HEK293 (cell line): ENCODE measurements around the gene PDE2A.

Experiments used
- CTCF ChIA-PET: fragments of 350-600 bp; formaldehyde crosslinking; extraction: SDS; loops from one replicate; lab custom pipeline; 2021; ENCODE audit warnings: antibody characterized with exemption; lab: Yijun Ruan, JAX
- POLR2A ChIA-PET: fragments of 300-600 bp; formaldehyde crosslinking; extraction: SDS; loops from one replicate; lab custom pipeline; 2020; ENCODE audit warnings: antibody characterized with exemption, inconsistent platforms; lab: Yijun Ruan, JAX
- H3K27ac ChIP-seq: fragments of 200-500 bp; sonication (Bioruptor generic); 2 replicates; pipeline ENCODE4 v1.5.1; 2014; ENCODE audit warnings: low read depth, low read length, control low read depth, inconsistent platforms; ENCODE audit errors: extremely low read depth
- H3K36me3 ChIP-seq, 2 experiments: fragments of 200-500 bp in 1 of 2; sonication (Bioruptor generic) in 1 of 2; 1 replicate in 1 of 2; 2 replicates in 1 of 2; pipeline ENCODE4 v1.5.1; 2014 to 2017; ENCODE audit warnings: inconsistent platforms in 2 of 2, low read length in 2 of 2; ENCODE audit not compliant: control insufficient read depth in 2 of 2, insufficient read depth in 1 of 2
- H3K4me1 ChIP-seq: fragments of 200-500 bp; sonication (Bioruptor generic); 2 replicates; pipeline ENCODE4 v1.5.1; 2014; ENCODE audit warnings: mild to moderate bottlenecking, low read length, inconsistent platforms; ENCODE audit not compliant: control insufficient read depth, insufficient read depth
- H3K4me3 ChIP-seq: 2 replicates; pipeline ENCODE4 v1.5.1; 2011; ENCODE audit warnings: low read depth, mild to moderate bottlenecking, control low read depth, low read length, moderate library complexity
- H3K9me3 ChIP-seq: fragments of 200-500 bp; sonication (Bioruptor generic); 2 replicates; pipeline ENCODE4 v1.5.1; 2014; ENCODE audit warnings: low read depth, low read length, inconsistent platforms; ENCODE audit not compliant: control insufficient read depth, insufficient read depth
- GLIS1 ChIP-seq: fragments of 450-650 bp; formaldehyde crosslinking; IDR thresholded peaks from 2 replicates; pipeline ENCODE4 v1.5.1; 2016; ENCODE audit warnings: missing biosample characterization, missing genetic modification characterization
- KLF8 ChIP-seq: fragments of 450-650 bp; formaldehyde crosslinking; IDR thresholded peaks from 2 replicates; pipeline ENCODE4 v1.5.1; 2016; ENCODE audit warnings: missing biosample characterization, missing genetic modification characterization
- SP3 ChIP-seq: fragments of 450-650 bp; formaldehyde crosslinking; IDR thresholded peaks from 2 replicates; pipeline ENCODE4 v1.5.1; 2016; ENCODE audit warnings: missing biosample characterization, missing genetic modification characterization
- ZBTB11 ChIP-seq: fragments of 450-650 bp; formaldehyde crosslinking; conservative IDR thresholded peaks from 2 replicates; pipeline ENCODE4 v1.5.1; 2016; ENCODE audit warnings: low read depth, missing biosample characterization, missing genetic modification characterization
- ZNF10 ChIP-seq: fragments of 450-650 bp; formaldehyde crosslinking; IDR thresholded peaks from 2 replicates; pipeline ENCODE4 v1.5.1; 2017; ENCODE audit warnings: missing biosample characterization, missing genetic modification characterization
- ZNF175 ChIP-seq: fragments of 450-650 bp; formaldehyde crosslinking; IDR thresholded peaks from 2 replicates; pipeline ENCODE4 v1.5.1; 2016; ENCODE audit warnings: missing biosample characterization, missing genetic modification characterization
- ZNF221 ChIP-seq: fragments of 450-650 bp; formaldehyde crosslinking; IDR thresholded peaks from 2 replicates; pipeline ENCODE4 v1.5.1; 2017; ENCODE audit warnings: missing biosample characterization, missing genetic modification characterization, borderline replicate concordance
- ZNF549 ChIP-seq: fragments of 450-650 bp; IDR thresholded peaks from 2 replicates; pipeline ENCODE4 v1.5.1; 2018; ENCODE audit warnings: missing biosample characterization, missing genetic modification characterization, mild to moderate bottlenecking, inconsistent platforms, moderate library complexity
- ZNF571 ChIP-seq: fragments of 450-650 bp; formaldehyde crosslinking; IDR thresholded peaks from 2 replicates; pipeline ENCODE4 v1.5.0; 2017; ENCODE audit warnings: missing biosample characterization, missing genetic modification characterization
- ZNF623 ChIP-seq: fragments of 450-650 bp; formaldehyde crosslinking; IDR thresholded peaks from 2 replicates; pipeline ENCODE4 v1.5.1; 2016; ENCODE audit warnings: missing biosample characterization, missing genetic modification characterization
- TF ChIP-seq, protein P1 (sequence below): fragments of 450-650 bp; formaldehyde crosslinking; IDR thresholded peaks from 2 replicates; pipeline ENCODE4 v1.5.1; 2016; ENCODE audit warnings: missing biosample characterization, missing genetic modification characterization
- TF ChIP-seq, protein P2 (sequence below): fragments of 450-650 bp; formaldehyde crosslinking; IDR thresholded peaks from 2 replicates; pipeline ENCODE4 v1.5.1; 2016; ENCODE audit warnings: missing biosample characterization, missing genetic modification characterization
- TF ChIP-seq, protein P3 (sequence below): fragments of 450-650 bp; IDR thresholded peaks from 2 replicates; pipeline ENCODE4 v1.5.1; 2018; ENCODE audit warnings: missing biosample characterization, missing genetic modification characterization
- TF ChIP-seq, protein P4 (sequence below): fragments of 450-650 bp; formaldehyde crosslinking; IDR thresholded peaks from 2 replicates; pipeline ENCODE4 v1.5.1; 2016; ENCODE audit warnings: missing biosample characterization, missing genetic modification characterization
- TF ChIP-seq, protein P5 (sequence below): fragments of 450-650 bp; formaldehyde crosslinking; IDR thresholded peaks from 2 replicates; pipeline ENCODE4 v1.5.0; 2017; ENCODE audit warnings: missing biosample characterization, missing genetic modification characterization, borderline replicate concordance

Gene PDE2A

GRCh38 chr11:72716788-72717435 is 42.7 kb upstream of the PDE2A start:
- TF ChIP-seq, protein P1, sequence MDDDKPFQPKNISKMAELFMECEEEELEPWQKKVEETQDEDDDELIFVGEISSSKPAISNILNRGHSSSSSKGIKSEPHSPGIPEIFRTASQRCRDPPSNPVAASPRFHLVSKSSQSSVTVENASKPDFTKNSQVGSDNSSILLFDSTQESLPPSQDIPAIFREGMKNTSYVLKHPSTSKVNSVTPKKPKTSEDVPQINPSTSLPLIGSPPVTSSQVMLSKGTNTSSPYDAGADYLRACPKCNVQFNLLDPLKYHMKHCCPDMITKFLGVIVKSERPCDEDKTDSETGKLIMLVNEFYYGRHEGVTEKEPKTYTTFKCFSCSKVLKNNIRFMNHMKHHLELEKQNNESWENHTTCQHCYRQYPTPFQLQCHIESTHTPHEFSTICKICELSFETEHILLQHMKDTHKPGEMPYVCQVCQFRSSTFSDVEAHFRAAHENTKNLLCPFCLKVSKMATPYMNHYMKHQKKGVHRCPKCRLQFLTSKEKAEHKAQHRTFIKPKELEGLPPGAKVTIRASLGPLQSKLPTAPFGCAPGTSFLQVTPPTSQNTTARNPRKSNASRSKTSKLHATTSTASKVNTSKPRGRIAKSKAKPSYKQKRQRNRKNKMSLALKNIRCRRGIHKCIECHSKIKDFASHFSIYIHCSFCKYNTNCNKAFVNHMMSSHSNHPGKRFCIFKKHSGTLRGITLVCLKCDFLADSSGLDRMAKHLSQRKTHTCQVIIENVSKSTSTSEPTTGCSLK (tag by site-specific recombination) = no peak
- TF ChIP-seq KLF8 (tag by site-specific recombination) (no peak), ZNF623 (tag by site-specific recombination) (no peak), ZNF175 (no peak), GLIS1 (tag by site-specific recombination) (no peak), ZNF221 (tag by site-specific recombination) (no peak), ZNF549 (tag by site-specific recombination) (no peak), ZNF571 (tag by site-specific recombination) (no peak), ZBTB11 (no peak), ZNF10 (tag by site-specific recombination) (no peak), SP3 (tag by site-specific recombination) (no peak)
- TF ChIP-seq, protein P2, sequence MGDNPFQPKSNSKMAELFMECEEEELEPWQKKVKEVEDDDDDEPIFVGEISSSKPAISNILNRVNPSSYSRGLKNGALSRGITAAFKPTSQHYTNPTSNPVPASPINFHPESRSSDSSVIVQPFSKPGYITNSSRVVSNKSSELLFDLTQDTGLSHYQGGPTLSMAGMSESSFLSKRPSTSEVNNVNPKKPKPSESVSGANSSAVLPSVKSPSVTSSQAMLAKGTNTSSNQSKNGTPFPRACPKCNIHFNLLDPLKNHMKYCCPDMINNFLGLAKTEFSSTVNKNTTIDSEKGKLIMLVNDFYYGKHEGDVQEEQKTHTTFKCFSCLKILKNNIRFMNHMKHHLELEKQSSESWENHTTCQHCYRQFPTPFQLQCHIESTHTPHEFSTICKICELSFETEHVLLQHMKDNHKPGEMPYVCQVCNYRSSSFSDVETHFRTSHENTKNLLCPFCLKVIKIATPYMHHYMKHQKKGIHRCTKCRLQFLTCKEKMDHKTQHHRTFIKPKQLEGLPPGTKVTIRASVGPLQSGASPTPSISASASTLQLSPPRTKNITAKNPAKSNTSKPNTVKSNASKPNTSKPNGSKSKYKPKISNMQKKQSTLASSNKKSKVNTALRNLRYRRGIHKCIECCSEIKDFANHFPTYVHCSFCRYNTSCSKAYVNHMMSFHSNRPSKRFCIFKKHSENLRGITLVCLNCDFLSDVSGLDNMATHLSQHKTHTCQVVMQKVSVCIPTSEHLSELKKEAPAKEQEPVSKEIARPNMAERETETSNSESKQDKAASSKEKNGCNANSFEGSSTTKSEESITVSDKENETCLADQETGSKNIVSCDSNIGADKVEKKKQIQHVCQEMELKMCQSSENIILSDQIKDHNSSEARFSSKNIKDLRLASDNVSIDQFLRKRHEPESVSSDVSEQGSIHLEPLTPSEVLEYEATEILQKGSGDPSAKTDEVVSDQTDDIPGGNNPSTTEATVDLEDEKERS (tag by site-specific recombination) = no peak
- TF ChIP-seq, protein P3, sequence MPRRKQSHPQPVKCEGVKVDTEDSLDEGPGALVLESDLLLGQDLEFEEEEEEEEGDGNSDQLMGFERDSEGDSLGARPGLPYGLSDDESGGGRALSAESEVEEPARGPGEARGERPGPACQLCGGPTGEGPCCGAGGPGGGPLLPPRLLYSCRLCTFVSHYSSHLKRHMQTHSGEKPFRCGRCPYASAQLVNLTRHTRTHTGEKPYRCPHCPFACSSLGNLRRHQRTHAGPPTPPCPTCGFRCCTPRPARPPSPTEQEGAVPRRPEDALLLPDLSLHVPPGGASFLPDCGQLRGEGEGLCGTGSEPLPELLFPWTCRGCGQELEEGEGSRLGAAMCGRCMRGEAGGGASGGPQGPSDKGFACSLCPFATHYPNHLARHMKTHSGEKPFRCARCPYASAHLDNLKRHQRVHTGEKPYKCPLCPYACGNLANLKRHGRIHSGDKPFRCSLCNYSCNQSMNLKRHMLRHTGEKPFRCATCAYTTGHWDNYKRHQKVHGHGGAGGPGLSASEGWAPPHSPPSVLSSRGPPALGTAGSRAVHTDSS (tag by site-specific recombination) = no peak
- TF ChIP-seq, protein P4, sequence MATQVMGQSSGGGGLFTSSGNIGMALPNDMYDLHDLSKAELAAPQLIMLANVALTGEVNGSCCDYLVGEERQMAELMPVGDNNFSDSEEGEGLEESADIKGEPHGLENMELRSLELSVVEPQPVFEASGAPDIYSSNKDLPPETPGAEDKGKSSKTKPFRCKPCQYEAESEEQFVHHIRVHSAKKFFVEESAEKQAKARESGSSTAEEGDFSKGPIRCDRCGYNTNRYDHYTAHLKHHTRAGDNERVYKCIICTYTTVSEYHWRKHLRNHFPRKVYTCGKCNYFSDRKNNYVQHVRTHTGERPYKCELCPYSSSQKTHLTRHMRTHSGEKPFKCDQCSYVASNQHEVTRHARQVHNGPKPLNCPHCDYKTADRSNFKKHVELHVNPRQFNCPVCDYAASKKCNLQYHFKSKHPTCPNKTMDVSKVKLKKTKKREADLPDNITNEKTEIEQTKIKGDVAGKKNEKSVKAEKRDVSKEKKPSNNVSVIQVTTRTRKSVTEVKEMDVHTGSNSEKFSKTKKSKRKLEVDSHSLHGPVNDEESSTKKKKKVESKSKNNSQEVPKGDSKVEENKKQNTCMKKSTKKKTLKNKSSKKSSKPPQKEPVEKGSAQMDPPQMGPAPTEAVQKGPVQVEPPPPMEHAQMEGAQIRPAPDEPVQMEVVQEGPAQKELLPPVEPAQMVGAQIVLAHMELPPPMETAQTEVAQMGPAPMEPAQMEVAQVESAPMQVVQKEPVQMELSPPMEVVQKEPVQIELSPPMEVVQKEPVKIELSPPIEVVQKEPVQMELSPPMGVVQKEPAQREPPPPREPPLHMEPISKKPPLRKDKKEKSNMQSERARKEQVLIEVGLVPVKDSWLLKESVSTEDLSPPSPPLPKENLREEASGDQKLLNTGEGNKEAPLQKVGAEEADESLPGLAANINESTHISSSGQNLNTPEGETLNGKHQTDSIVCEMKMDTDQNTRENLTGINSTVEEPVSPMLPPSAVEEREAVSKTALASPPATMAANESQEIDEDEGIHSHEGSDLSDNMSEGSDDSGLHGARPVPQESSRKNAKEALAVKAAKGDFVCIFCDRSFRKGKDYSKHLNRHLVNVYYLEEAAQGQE (tag by site-specific recombination) = no peak
- TF ChIP-seq, protein P5, sequence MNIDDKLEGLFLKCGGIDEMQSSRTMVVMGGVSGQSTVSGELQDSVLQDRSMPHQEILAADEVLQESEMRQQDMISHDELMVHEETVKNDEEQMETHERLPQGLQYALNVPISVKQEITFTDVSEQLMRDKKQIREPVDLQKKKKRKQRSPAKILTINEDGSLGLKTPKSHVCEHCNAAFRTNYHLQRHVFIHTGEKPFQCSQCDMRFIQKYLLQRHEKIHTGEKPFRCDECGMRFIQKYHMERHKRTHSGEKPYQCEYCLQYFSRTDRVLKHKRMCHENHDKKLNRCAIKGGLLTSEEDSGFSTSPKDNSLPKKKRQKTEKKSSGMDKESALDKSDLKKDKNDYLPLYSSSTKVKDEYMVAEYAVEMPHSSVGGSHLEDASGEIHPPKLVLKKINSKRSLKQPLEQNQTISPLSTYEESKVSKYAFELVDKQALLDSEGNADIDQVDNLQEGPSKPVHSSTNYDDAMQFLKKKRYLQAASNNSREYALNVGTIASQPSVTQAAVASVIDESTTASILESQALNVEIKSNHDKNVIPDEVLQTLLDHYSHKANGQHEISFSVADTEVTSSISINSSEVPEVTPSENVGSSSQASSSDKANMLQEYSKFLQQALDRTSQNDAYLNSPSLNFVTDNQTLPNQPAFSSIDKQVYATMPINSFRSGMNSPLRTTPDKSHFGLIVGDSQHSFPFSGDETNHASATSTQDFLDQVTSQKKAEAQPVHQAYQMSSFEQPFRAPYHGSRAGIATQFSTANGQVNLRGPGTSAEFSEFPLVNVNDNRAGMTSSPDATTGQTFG = no peak
- TF ChIP-seq, all 188 proteins: peak for 0
- H3K4me3 ChIP-seq = no peak overlapping the region
- H3K9me3 ChIP-seq = no peaks in the 10 kb centered on the region
- POLR2A ChIA-PET = no interaction called here
- no peak overlapping the region for H3K27ac ChIP-seq
- H3K4me1 ChIP-seq = peaks cover 5% of the 10 kb centered on the region; the same call in 1 of the 2 replicates
- CTCF ChIA-PET = no interaction called here
- peaks cover 0 to 57% of the 10 kb centered on the region in 2 experiments; a peak in 1 of 3 replicates for H3K36me3 ChIP-seq
